Epithelial cell of prostate (primary cell): ENCODE data around the gene P2RX7.

Experiments
- DNase-seq: peaks from one replicate; pipeline ENCODE4 v3.0.0-alpha.2; 2011; ENCODE audit warnings: low read depth, low spot score
- H3K27ac ChIP-seq: fragments of 450-650 bp; 2 replicates; pipeline ENCODE4 v1.5.1; 2017; ENCODE audit warnings: mild to moderate bottlenecking

Gene P2RX7

GRCh38 chr12:121132601-121133481, at the start of gene P2RX7:
Gene P2RX7, plus strand, starts transcription at chr12:121132876. Its CDS starts 95 bp downstream, at chr12:121132971.
- H3K27ac ChIP-seq: peak within 1 kb of the TSS; percentile 50
- peak; percentile 57 for DNase-seq

- no peak for DNase-seq
- H3K27ac ChIP-seq: no peak overlapping the region
Observed at GRCh38 chr12:121084229-121084628, 48.4 kb upstream of the P2RX7 start.

- H3K27ac ChIP-seq: no peak overlapping the region
- DNase-seq: no peak
Observed at GRCh38 chr12:121085069-121085468, 47.6 kb upstream of the P2RX7 start.

GRCh38 chr12:121085506-121086353, 46.9 kb upstream of the P2RX7 start:
- no peak overlapping the region for H3K27ac ChIP-seq
- DNase-seq: no peak

GRCh38 chr12:121086781-121087295, 45.8 kb upstream of the P2RX7 start:
- DNase-seq: no peak
- no peak overlapping the region for H3K27ac ChIP-seq

- no peak overlapping the region for H3K27ac ChIP-seq
- DNase-seq: no peak
Observed at GRCh38 chr12:121087467-121088194, 45.0 kb upstream of the P2RX7 start.

- no peak overlapping the region for H3K27ac ChIP-seq
- no peak for DNase-seq
Observed at GRCh38 chr12:121088195-121088585, 44.5 kb upstream of the P2RX7 start.

- H3K27ac ChIP-seq: no peak overlapping the region
- no peak for DNase-seq
Observed at GRCh38 chr12:121089031-121089812, 43.5 kb upstream of the P2RX7 start.

- DNase-seq: no peak
- no peak overlapping the region for H3K27ac ChIP-seq
Observed at GRCh38 chr12:121089813-121090430, 42.8 kb upstream of the P2RX7 start.

- no peak overlapping the region for H3K27ac ChIP-seq
- DNase-seq: no peak
Observed at GRCh38 chr12:121090586-121091514, 41.8 kb upstream of the P2RX7 start.

- no peak overlapping the region for H3K27ac ChIP-seq
- DNase-seq: no peak
Observed at GRCh38 chr12:121092034-121092433, 40.6 kb upstream of the P2RX7 start.

GRCh38 chr12:121093487-121093891, 39.2 kb upstream of the P2RX7 start:
- H3K27ac ChIP-seq: no peak overlapping the region
- DNase-seq: no peak

- DNase-seq: no peak
- no peak overlapping the region for H3K27ac ChIP-seq
Observed at GRCh38 chr12:121095544-121096198, 37.0 kb upstream of the P2RX7 start.

- DNase-seq: no peak
- no peak overlapping the region for H3K27ac ChIP-seq
Observed at GRCh38 chr12:121096199-121096798, 36.4 kb upstream of the P2RX7 start.

GRCh38 chr12:121099779-121100178, 32.9 kb upstream of the P2RX7 start:
- DNase-seq: no peak
- H3K27ac ChIP-seq: no peak overlapping the region

GRCh38 chr12:121102307-121102706, 30.4 kb upstream of the P2RX7 start:
- H3K27ac ChIP-seq: no peak overlapping the region
- no peak for DNase-seq

GRCh38 chr12:121107681-121108080, 25.0 kb upstream of the P2RX7 start:
- no peak for DNase-seq
- no peak overlapping the region for H3K27ac ChIP-seq
